AML-193 (cell line): ENCODE measurements around the gene LRP1B.
A peak's percentile ranks its signal among the peaks of the same experiment; 100 is the strongest.
"Not testable (repeated sequence)": the region's sequence is repeated elsewhere in the genome, so short reads cannot be mapped to it uniquely, and the experiment has no call there.

Experiments used
- DNase-seq, 2 experiments: peaks; one replicate each; lab custom pipeline; 2025; lab: John Stamatoyannopoulos, UW

Gene LRP1B

DNA sequence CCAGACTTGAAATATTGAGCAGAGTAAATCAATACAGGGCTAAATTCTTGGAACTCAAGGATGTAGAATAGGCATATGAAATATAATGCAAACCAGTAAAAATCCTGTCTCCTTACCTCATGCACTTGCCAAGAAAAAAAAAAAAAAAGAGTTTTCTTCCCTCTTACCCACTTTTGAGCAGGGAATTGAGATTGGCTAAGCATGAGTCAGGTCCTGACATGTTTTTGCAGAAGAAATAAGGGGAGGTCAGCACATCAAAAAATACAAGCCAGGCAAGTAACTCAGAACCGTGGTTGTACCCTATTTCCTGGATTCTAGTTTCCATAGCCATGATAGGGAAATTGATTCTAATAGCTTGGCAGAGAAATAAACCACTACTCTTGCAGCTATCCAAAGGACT is 1526.7 kb downstream of the LRP1B start:
- DNase-seq: no peak

DNA sequence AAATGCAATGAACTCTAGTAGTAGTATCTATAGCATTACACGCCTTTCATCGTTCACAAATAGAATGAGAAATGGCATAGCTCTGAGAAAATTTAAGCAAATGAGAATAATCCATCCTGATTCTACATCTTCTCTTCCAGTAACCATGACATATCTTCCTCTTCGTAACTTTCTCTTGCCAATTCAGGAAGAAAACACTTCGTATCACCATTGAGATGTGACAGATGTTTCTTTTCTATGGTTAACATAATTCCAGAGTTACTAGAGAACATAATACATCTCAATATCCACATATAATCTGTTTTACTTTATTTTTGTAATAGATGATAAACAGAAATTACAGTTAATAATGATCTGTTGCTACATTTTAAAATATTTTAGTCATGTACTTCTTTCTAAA is 1527.4 kb downstream of the LRP1B start:
- no peak for DNase-seq

DNA sequence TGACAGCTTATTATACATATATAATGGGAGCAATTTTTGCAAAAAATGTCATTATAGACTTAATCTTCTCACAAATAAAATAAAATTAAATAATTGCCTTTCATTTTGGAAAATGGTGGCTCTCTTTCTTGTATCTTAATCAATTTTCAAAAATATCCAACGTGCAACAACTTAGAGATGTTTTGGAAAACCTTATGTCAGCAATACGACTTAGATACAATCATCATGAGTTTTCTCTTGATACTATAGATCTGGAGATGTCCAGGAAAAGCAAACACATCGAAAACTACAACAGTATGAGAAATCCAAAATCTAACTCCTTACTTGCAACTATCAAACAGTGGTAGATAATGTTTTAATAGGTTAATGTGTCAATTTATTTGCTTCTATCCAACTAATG is 1529.0 kb downstream of the LRP1B start:
- no peak for DNase-seq

DNA sequence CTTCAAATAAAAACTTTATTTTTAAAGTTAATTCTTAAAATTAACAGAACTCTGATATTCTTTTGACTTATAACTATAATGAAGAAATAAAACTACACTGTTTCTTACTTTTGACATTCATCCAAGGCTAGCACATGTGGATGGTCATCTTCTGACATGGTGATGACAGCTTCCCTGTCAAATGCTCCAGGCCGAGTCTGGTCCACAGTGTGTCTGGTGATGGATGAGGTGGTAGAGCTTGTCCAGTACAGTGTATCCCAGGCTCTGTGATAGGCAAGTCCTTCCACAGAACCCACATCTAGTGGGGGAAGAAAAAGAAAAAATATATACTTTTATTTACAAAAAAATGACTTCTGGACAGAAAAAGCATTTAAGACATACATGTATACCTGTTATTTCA is 1529.5 kb downstream of the LRP1B start:
- DNase-seq: no peak

DNA sequence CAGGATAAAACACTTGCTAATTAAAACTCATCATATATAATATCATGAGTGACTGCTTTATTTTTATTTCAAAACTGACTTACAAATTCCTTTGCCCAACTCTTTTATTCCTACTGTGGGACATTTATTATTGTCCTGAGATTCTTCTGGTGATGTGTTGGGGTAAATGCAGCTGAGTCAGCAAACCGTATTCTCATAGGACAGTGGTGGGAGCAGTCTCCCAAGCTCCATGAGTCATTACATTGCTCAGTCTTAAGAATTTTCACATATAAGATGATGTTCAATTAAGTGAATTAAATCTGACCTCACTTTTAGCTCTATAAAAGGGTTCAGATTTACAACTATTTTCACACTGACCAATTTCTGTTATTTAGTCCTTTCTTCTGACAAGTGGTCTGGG is 1530.7 kb downstream of the LRP1B start:
- no peak for DNase-seq

DNA sequence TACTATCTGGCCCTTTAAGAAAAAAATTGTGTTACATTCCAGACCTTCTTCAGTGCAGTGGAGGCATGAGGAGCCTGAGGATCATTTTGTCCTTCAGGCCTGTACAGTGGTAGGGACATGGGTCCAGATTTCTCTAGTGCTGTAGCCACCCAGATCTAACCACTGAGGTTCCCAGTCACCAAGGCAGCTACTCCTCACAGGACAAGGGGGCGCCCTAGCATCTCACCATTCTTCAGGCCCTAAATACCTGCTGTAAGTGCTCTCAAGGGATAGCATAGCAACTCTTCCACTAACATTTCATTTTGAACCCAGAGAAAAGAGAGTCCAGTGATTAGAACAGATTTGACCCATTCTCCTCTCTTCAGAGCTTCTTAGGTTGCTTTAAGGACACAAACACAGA is 1533.0 kb downstream of the LRP1B start:
- DNase-seq: no peak

DNA sequence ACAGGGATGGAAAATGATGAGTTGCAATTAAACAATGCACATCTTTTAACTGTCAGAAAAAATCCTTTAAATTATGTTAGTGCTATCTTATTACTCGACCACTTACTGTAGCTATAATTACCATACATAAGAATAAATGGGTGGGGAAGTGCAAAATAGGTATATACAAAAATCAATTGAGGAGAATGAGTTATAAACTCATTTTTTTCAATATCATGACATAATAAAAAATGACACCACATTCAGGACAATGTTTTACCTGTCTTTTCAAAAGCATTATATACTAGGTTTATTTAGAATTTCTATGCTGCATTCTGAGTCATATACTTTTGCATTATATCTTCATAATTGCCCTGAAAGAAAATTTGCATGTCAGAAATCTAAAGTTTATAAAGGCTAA is 1533.6 kb downstream of the LRP1B start:
- DNase-seq: no peak

DNA sequence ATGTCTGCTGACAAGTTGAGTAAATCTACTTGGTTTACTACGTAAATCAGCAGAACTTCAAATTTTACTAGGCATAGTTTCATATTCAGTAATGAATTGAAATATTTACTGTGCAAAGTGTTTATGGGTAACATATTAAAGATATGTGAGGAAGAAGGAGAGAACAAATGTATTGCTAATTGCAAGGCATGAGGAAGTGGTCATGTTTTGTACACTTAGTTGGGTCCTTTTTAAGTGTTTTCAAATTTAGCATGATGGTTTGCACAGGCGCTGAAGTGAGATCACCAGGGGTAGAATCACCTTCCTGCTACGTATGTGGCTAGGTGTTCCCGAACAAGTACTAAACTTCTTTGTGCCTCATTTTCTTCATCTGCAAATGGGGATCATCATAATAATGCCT is 1534.4 kb downstream of the LRP1B start:
- DNase-seq: no peak

DNA sequence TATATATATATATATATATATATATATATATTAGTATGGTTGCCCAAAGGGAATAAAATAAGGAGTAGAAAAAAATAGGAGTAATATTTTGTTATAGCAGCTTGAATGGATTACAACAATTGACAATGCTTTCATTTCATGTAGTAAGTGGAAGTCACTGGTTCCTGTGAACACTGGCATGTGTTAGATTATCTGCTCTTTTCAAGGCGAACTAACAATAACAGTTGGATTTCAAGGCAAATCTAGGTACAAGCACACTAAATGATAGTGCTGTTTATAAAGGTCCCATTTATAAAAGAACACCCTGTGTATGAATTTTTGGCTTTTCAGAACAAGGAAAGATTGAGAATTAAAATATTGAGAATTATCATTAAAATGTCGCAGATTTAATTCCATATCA is 1535.7 kb downstream of the LRP1B start:
- no peak for DNase-seq

DNA sequence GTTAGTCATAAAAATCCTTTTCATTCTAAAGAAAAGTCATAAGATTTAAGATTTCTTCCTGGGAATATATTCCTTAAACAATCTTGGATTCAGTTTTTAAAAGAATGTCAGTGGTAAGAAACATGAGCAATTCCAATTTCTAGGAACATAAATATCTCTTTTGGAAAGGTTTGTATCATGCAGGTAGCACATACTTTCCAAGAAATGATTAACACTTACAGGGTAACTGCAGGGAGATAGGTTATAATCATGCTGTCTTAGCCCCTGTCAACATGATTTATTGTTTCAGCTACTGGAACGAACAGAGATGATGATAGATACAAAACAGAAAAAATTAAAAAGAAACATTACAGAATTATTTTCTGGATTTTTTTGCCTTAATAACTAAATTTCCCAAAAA is 1537.7 kb downstream of the LRP1B start:
- no peak for DNase-seq

DNA sequence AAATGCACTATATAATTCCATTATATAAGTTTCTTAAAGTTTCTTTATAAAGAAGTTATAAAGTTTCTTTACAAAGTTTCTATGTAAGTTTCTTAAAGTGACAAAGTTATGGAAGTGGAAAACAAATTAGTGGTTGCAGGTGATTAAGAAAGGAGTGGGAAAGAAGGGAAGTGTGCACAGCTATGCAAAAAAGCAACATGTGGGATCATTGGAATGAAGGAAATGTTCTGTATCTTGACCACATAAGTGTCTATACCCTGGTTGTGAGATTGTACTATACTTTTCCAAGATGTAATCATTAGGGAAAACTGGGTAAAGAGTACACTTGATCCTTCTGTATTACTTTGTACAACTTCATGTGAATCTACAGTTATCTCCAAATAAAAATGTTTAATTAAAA is 1541.1 kb downstream of the LRP1B start:
- DNase-seq: no peak

DNA sequence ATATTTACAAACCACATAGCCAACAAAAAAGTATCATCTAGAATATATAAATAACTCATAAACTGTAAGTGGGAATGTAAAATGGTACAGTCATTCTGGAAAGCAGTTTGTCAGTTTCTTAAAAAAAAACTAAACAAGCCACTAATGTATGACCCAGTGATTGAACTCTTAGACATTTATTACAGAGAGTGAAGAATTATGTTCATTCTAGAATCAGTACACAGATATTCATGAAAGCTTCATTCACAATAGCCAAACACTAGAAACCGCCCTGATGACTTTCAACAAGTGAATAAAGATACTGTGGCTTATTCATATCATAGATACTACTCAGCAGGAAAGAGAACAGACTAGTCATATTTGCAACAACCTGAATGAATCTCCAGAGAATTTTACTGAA is 1541.5 kb downstream of the LRP1B start:
- no peak for DNase-seq

DNA sequence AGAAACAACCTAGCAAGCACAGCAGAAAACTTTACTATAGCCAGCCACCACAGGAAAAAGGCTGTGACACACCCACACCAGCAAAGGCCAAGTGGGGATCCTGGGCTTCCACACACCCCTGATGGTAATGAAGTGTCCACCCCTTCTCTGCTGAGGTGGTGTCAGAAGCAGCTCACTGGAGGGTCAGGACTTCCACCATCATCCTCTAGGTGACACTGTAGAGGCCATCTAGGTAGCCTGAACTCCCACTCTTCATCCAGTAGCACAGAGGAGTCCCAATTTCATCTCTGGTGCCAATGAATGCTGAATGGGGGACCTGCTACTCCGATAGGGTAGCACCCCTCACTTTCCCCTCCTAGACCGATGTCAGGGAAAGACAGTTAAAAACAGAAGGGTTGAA is 1544.4 kb downstream of the LRP1B start:
- peak; percentile 9 to 32 for DNase-seq

DNA sequence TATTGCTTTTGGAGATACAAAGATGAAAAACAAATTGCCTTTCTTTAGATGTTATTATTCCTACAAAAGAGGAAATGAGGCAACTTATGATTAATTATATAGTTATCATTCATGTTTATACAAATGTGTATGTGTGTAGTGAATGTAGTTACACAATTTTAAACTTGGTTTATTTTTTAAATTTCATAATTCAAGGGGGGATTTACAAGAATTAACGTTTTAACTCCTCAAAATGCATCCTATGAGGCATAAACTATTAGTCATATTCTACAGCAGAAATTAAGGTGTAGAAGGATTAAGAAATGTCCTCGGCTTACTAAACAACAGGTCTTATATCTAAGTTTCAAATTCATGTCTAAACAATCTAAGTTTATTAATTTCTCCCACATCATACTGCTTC is 1545.8 kb downstream of the LRP1B start:
- no peak for DNase-seq

DNA sequence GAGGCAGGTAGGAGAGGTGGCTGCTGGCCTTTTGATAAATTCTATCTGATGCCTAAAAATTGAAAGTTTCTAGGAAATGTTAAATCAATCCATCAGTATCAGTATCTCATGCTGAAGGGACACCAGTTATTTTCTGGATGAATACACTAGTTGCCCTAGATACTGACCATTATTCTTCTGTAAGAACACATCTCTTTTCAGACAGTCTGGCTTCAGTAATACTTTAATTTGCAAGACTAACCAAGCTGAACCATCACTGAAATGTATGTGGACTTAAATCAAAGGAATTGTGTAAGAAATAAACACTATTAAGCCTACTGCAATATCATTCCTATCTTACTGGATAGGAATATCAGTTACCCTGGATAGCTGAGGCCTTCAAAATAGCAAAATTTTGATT is 1546.3 kb downstream of the LRP1B start:
- no peak for DNase-seq

DNA sequence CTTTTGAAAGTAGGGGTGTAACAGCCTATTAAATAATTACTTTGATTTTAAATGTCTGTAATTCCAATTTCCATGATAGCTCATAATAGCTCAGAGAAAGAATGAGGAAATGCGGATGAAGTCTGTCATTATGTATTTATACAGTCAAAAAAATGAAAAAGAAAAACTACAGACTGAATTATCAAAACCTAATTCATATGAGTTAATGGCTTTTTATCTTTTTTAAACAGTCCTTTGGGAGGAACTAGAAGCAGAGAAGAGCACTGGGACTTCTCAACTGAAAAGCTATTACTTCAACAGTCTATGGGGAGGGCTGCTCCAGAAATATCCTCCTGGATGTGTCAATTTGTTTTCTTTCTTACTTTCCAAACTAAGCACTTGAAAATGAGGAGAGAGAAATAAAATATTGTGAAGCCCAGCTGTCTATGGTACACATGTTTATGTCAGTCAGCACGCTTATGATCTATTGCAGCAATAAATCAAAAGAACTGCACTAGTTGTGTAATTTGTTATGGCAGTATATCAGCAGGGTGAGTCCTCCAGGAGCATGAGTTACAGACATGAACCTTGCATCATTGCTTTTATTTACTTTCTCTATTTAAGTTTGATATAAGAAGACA is 1550.2 kb downstream of the LRP1B start:
- DNase-seq: no peak

DNA sequence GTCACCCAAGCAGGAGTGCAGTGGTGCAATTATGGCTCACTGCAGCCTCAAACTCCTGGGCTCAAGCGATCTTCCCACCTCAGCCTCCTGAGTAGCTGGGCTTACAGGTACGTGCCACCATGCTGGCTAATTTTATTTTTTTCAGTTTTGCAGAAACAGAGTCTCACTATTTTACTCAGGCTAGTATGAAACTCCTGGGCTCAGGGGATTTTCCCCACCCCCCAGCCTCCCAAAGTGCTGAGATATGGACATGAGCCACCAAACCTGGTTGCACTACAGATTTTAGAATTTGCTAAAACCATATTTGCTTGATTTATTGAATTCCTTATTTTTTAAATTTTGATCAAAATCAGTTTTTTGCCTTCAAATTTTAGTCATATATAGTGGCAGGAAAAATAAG is 1553.4 kb downstream of the LRP1B start:
- no peak for DNase-seq

DNA sequence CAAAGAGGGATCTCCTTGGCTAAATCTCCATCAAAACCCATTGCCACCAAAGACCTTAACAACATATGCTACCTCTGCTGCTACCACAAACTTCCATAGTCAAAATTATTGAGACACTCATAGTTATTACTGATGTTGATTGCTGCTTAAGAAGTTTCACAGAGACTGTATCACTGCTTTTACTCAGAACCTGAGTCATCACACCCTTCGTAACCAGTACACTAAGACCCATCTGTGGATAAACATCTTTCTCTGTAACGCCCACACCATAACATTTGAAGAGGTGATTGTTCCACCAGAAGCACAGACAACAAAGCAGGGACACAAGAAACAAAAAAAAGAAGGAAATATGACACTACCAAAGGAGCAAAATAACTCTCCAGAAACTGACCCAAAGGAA is 1563.1 kb downstream of the LRP1B start:
- DNase-seq: no peak

DNA sequence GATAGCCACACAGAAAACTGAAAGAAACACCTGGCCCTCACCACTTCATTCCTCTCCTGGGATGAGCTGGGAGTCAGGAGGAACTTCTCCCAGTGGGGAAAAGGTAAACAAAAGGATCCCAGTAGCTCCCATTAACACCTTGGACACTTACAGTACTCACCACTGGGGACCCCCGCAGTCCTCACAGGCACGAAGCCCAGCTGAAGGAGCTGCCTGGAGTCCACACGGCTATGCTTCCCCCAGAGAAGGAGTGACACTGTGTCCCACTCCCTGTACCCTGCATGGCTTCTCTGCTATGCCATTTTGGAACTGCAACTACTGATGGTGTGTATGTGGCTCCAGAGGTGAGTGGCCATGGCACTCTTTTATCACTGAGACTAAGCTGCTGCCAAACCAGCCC is 1565.1 kb downstream of the LRP1B start:
- DNase-seq: no peak

DNA sequence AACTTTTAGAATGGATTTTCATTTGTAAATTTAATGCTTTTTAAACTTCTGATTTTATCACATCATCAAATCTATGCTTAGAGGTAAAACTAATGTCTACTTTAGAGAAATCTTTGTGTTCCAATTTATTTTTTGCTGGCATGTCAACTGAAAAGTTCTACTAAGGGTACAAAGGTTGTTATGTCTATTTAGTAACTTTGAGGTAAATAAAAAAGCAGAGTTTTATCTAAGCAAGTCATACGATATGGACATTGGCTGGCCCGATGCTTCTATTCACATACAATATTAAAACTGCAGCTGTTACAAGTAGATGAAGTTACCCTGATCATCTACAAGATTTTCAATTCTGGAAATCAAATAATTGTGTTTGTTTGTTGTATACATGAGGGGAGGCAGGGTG is 1575.1 kb downstream of the LRP1B start:
- DNase-seq: no peak

DNA sequence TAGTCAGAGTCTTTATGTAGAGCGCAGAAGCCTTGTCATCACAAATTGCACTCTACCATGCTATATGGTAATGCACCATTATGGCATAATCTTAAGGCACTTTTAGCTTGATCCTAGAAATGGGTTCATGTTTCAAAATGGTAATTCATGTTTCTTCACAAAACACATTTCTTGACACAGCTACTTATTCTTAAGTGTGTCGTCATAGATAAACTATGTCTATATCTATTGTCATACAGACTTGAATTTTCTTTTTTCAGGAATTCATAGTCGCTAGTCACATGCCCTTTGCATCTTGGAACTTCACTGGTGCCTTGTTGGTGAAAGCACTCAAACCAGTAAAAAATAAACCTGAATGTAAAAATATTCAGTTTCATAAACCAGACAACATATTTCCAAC is 1578.2 kb downstream of the LRP1B start:
- DNase-seq: no peak

DNA sequence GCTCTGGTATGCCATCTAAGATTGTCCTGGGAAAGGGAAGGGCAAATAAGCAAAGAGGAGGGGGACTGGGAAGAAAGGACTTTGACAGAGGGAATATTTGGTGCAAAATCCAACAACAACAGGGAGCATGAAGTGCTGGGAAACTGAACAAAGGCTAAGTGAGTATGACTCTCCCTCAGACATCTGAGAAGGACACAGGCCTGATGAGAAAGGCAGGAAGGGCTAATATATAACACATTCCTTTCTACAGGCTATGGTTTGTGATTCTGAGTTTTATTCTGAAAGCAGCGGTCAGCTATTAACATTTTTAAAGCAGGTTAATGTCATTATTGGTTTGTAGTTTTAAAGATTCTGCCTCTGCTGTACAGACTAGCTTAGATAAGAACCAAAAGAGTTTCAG is 1579.5 kb downstream of the LRP1B start:
- no peak for DNase-seq

DNA sequence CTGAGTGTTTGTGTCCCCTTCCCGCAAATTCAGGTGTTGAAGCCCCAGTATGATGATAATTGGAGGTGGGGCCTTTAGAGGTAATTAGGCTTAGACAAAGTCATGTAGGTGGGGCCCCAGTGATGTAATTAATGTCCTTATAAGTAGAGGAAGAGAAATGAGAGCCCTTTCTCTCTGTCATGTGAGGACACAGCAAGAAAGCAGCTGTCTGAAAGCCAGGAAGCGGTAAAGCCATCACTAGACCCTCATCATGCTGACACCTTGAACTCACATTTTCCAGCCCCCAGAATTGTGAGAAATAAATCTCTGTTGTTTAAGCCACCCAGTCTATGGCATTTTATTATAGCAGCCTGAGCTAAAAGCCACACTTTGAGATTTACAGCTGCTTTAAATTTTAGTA is 1580.0 kb downstream of the LRP1B start:
- no peak for DNase-seq

DNA sequence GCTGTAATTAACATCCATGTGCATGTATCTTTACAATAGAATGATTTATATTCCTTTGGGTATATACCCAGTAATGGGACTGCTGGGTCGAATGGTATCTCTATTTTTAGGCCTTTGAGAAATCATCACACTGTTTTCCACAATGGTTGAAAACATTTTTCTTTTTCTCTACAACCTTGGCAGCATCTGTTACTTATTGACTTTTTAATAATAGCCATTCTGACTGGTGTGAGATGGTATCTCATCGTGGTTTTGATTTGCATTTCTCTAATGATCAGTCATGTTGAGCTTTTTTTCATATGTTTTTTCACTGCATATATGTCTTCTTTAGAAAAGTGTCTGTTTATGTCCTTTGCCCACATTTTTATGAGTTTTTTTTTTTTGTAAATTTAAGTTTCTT is 1586.0 kb downstream of the LRP1B start:
- not testable (repeated sequence) for DNase-seq

DNA sequence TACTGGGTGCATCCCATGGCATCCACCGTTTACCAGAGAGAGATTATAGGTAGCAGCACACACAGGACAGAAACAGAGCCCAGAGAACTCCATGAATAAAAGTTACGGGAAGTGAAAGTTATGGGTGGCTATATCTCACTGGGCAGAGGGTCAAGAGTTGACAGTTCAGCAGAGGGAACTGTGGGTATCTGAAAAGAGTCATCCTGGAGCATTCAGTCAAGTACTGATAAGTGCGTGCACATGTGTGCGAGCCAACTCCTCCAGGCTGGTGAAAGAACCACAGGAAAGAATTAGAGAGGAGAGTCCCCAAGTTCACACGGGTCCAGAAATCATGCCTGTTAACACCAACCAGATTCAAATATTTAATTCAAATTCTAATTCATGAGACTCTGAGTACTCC is 1588.2 kb downstream of the LRP1B start:
- no peak for DNase-seq
